SH-SY5Y (cell line): Measurements from ENCODE around the gene ADAMTSL1.

Source experiments
- GATA2 ChIP-seq: IDR thresholded peaks from 2 replicates; pipeline ENCODE4 v1.6.1; 2011; ENCODE audit warnings: mild to moderate bottlenecking, low read depth, low read length
- GATA3 ChIP-seq: IDR thresholded peaks from 2 replicates; pipeline ENCODE4 v1.6.1; 2011; ENCODE audit warnings: low read depth, mild to moderate bottlenecking, low read length, moderate library complexity

ADAMTSL1 gene

DNA sequence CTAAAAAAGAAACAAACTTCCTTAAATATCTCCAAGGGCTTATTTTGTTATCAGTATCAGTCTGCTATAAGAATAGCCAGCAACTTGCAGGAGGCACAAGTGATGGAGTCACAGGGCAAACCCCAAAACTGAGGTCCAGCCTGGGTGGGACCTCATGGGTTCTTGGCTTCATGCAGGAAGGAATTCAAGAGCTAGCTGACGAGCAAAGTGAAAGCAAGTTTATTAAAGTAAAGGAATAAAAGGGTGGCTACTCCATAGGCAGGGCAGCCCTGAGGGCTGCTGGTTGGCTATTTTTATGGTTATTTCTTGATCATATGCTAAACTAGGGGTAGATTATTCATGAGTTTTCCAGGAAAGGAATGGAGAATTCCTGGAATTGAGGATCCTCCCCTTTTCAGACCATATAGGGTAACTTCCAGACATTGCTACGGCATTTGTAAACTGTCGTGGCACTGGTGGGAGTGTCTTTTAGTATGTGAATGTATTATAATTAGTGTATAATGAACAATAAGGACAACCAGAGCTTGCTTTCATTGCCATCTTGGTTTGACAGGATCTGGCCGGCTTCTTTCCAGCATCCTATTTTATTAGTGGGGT is 231.9 kb downstream of the ADAMTSL1 start:
- TF ChIP-seq GATA3 = no peak
- TF ChIP-seq GATA2 = no peak

DNA sequence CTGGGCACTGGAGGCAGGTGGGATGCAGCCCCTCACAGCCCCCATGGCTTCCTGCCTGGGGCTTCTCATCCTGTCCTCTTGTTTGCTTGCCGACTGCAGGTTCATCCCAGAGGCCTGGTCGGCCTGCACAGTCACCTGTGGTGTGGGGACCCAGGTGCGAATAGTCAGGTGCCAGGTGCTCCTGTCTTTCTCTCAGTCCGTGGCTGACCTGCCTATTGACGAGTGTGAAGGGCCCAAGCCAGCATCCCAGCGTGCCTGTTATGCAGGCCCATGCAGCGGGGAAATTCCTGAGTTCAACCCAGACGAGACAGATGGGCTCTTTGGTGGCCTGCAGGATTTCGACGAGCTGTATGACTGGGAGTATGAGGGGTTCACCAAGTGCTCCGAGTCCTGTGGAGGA is 232.7 kb downstream of the ADAMTSL1 start:
- TF ChIP-seq GATA2 (no peak), GATA3 (no peak)

DNA sequence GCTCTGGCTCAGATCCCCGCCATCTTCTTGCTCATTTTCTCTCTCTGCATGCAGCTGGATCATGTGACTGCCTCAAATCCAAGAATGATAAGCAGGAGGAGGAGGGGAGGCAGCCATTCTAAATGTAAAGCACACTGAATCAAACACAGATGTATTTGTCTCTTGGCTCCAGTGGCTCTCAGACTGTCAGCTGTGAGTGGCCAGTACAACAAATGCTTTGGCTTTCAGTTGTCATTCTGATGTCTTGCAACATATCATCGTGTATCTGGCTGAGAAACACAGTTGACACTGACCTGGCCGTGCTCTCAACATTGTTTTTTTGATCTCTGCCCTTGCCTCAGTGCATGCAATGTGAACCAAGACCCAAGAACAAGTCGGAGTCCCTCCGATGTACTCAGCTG is 233.1 kb downstream of the ADAMTSL1 start:
- no peak for TF ChIP-seq GATA2
- no peak for TF ChIP-seq GATA3

DNA sequence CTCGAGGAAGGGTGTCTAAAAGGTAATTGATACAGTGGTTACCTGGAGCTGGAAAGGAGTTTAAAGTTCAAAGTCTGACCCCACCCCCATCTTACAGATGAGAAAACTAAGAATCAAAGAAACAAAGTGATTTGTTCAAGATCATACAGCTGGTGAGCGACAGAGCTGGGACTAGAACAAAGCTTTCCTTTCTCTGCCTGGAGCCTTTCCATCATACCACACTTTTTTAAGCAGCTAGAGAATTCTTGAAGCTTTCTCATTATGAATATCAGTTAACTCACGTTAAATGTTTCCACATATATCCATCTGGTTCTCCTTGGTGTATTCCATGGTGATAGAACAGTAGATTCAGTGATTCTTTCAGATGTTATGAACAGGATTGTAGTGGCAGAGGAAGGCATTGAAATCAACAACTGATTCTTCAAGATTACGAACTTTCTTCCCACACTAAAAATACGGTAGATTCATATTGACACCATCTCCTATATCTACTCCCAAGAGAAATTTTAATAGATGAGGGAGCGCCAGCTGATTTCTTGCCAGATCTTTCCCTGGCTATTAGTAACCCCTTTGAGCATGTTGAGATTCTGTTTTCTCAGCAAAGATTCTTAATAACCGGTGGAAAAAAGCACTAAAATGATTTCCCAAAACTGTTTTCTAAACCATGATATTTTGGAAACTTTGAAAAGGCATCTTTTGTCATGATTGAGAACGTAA is 233.7 kb downstream of the ADAMTSL1 start:
- TF ChIP-seq GATA2 (no peak), GATA3 (no peak)

DNA sequence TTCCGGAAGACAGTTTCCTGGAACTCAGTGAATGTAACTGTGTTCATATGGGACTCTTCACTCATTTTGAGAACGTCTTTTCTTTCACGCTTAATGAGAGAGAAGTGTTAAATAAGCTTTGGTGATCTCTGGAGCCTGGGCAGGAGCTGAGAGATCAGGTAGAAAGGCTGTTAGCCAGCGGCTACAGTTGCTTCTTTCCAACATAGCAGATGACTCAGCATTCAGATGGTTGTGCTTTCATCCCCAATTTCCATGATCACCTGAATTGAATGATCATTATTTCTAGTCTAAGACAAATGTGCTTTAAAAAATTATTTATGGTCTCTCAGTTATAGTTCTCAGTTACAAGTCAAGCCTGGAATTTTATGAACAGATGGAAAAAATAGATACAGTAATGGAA is 234.5 kb downstream of the ADAMTSL1 start:
- TF ChIP-seq GATA3 (no peak), GATA2 (no peak)

DNA sequence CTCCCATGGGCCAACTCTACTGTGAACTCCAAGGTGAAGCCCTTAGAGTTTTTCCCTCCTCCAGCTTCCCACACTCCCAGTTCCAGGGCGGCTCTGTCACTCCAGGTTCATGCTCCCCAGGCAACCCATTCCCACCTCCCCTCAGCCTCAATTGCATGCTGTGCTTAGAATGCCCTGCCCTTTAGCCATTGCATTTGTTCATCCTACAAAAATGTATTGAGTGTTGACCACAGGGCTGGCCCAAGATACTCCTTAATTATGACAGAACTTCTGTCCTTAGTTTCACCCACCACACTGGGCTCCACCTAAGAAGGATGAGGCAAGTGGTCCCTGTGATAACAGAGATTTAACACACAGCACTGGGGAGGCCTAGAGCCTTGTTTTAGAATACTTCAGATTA is 236.1 kb downstream of the ADAMTSL1 start:
- no peak for TF ChIP-seq GATA3
- TF ChIP-seq GATA2 = no peak

DNA sequence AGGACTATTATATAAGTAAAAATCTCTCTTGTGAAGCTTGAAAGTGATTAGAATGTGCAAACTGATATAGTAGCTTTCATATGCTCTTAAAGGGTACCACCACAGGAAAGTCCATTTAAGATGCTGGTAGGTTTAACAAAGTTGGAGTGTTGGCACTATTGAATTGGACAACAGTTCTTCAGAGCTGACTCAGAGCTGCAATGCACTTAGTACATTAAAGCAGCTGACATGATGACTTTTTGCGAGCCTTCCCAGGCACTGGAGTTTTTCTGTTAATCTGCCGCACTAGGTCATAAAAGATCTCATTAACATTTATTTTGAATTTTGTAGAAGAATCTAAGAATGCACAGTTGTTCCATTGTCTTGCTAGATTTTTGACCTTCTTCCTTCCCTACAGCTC is 243.8 kb downstream of the ADAMTSL1 start:
- TF ChIP-seq GATA2 (no peak), GATA3 (no peak)

DNA sequence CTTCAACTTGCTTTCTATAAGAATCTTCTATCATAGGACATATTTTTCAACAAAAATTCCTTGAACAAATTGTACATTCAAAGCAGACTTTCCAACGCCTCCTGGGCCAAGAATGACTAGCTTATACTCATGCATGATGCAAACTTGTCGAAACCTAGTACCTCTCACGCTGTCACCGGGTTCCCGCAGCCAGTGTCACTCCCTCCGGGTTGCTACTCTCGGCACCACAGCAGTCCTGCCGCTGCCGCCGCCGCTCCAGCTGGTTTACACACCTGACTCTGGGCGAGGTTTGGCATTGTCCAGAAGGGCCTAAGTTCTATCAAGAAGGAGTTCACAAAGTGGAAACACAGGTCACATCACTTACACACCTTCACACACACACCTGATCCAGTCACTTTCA is 244.4 kb downstream of the ADAMTSL1 start:
- no peak for TF ChIP-seq GATA3
- TF ChIP-seq GATA2 = no peak

DNA sequence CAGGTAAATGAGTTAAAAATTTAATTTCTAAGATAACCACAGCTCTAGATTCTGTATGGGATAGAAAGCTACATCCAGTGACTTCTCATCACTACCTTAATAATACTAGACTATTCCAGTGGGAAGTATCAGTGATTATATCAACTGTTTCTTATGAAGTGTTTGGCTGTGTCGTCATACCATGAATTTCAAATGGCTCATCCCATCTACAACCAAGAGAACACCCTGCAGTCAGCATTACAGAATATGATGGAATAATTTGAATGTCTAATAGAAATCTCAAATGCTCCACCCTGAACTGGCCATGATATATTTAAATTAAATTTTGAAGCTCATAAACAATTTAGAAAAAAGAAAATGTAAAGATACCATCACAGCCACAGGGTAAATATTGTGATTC is 245.0 kb downstream of the ADAMTSL1 start:
- TF ChIP-seq GATA2 (no peak), GATA3 (no peak)

DNA sequence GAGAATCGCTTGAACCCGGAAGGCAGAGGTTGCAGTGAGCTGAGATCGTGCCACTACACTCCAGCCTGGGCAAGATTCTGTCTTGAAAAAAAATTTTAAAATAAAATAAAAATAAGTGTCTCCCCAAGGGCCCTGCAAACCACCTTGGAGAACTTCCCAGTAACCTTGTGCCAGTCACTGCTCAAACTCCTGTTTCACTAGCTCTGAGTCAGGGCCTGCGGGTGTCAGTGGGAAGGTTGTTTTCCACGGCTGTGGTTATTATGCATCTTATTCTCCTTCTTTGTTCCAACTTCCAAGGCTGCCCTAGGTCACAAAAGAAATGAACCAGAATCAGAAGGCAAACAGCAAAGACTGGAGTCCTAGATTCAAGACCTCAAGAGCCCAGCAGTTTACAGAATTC is 246.7 kb downstream of the ADAMTSL1 start:
- TF ChIP-seq GATA3 (no peak), GATA2 (no peak)

DNA sequence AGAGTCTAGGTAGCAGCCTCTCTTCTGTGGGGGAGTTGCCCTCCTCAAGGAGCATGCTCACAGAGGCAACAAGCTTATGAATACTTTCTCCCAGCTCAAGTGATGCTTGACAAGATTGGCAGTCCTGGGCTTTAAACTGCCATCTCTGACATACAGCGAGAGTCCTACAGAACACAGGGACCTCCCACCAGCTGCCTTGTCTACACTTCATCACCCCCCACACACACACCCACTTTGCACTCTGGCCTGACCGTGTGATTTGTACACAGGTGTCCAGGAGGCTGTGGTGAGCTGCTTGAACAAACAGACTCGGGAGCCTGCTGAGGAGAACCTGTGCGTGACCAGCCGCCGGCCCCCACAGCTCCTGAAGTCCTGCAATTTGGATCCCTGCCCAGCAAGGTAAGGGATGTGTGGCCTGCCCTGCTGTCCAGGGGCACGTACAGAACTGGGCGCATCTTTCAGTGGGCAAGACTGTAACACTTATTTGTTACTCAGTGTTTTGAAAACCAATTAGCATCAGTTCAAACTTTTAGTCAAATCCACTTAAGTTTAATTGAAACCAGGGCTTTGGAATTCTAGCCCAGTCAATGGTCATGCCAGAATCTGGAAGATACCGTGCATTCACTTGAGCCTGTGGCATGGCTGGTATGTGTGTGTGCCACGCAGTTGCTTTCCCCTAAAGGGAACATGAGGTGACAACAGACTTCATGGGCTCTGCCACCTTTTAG is 247.5 kb downstream of the ADAMTSL1 start:
- TF ChIP-seq GATA3 (no peak), GATA2 (no peak)

DNA sequence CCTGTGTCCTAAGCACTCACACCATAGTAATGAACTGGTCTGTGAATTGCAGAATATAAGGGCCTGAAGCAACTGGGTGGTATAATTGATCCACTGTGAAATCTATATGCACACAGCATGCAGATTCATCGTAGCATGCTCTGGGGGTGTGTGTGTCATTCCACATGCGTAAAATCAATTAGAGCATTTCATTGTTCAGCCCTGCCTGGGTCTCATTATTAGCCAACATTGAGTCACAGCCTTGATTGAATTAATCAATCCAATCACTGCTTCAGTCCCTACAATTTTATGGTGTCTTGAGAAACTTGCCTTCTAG is 248.0 kb downstream of the ADAMTSL1 start:
- no peak for TF ChIP-seq GATA2
- TF ChIP-seq GATA3 = no peak

DNA sequence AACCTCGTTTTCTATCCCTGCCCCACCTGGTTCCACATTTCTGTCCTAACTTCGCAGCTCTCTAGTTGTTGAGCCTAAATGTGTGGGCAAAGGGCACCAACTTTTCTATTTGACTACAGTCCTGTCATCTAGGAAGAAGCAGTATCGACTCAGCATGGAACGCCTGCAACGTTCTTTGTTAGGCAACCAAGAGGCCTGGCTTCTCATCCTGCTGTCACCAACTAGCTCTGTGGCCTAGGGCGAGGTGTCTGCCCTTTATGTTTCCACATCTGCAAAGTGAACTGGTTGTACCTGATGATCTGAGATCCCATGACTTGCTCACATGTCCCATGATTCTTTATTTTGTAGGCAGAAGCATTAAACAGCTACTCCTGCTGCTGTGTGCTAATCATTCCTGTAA is 248.9 kb downstream of the ADAMTSL1 start:
- TF ChIP-seq GATA2 (no peak), GATA3 (no peak)

DNA sequence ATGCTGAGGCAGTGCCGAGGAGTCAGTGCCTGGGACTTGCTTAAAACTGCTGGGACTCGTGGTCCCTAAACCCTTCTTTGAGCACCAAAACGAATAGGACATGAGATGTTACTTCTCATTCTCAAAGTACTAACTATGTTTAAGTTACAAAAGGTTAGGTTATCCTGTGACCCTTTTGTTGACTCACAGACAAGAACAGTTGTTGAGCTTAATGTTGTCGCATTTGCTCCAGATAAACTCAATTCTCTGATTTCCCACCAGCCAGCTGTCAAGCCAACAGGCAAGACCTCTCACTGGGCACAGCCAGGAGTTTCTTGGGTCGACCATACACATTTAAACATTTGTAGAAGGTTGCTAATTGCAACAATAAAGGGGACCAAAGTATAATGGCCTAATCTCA is 249.4 kb downstream of the ADAMTSL1 start:
- TF ChIP-seq GATA2 (no peak), GATA3 (no peak)

DNA sequence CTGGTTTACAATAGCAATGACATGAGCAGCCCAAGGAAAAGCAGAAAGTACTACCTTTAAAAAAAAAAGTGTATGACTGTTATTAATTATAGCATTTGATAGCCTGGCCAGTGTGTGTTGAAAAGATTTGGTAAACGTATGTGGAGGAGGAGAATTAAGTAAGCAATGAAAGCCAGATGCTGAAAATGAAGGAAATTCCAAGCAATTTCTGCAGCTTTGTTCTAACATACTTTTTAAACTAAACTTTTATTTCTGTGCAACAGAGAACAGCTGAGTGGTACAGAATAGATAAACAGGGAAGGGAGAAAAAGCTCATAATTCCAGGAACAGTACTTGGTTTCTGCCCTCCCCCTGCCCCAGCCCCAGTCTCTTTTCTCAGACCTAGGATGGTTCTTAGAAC is 252.6 kb downstream of the ADAMTSL1 start:
- no peak for TF ChIP-seq GATA2
- TF ChIP-seq GATA3 = no peak
